LoVo (cell line): ENCODE results near the gene METTL9.
"Not testable (repeated sequence)": the region's sequence is repeated elsewhere in the genome, so short reads cannot be mapped to it uniquely, and the experiment has no call there.

ENCODE experiments used
- DNase-seq: peaks from one replicate; pipeline ENCODE4 v3.0.0-alpha.2; 2016; ENCODE audit warnings: low spot score

Gene METTL9

GRCh38 chr16:21663889-21664647, 64.7 kb downstream of the METTL9 start, which contains the start of gene OTOA:
Gene OTOA (plus strand): TSS chr16:21663968. CDS start chr16:21678515, 14,547 bp downstream.
- no peak for DNase-seq

GRCh38 chr16:21664801-21665492, 65.6 kb downstream of the METTL9 start:
- no peak for DNase-seq

- no peak for DNase-seq
These were observed 67.4 kb downstream of the METTL9 start for GRCh38 chr16:21666772-21667171.

- no peak for DNase-seq
These were observed 68.2 kb downstream of the METTL9 start for GRCh38 chr16:21667575-21667974.

DNA sequence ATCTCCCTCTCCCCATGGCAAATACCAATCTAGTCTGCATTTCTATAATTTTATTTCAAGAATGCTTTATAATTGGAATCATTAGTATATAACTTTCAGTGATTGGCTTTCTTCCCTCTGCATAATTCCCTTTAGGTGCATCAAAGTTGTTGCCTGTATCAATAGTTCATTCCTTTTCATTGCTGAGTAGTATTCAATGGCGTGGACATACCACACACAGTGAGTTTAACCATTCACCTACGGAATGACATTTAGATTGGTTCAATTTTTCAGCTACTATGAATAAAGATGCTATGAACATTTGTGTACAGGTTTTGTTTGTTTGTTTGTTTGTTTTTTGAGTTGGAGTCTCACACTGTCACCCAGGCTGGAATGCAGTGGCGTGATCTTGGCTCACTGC, 74.1 kb downstream of the METTL9 start:
- no peak for DNase-seq

- DNase-seq = not testable (repeated sequence)
These were observed 75.1 kb downstream of the METTL9 start for GRCh38 chr16:21674456-21674855.

GRCh38 chr16:21680714-21681113, 81.3 kb downstream of the METTL9 start:
- not testable (repeated sequence) for DNase-seq

DNA sequence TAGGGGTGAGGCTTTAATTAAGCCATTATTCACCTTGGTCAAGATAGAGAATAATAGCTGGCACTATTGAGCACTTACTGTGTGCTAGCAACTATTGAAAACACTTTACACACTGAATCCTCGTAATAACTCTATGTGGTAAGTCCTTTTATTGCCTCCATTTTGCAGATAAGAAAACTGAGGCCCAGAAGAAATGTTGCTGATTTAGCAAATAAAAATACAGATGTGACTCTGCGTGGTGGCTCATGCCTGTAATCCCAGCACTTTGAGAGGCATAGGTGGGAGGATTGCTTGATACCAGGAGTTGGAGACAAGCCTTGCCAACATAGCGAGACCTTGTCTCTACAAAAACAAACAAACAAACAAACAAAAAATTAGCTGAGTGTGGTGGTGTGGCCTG, 83.8 kb downstream of the METTL9 start:
- DNase-seq = no peak

DNA sequence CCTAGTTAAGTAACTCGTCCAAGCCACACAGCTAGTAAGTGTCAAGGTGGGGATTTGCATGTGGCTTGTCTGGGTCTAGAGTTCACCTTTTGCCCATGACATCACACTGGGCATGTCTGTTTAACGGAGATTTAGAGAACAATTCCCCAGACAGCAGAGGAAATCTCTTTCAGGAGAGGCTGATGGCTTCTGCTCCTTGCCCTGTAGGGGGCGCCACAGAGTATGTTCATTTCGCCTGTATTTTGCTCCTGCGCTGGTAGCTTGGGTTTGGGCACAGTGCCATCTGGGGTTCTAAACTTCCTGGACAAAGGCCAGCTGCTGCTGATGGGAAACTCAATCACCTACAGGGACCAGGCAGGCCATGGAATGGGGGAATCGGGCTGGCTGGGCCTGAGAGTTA, 84.8 kb downstream of the METTL9 start:
- no peak for DNase-seq

GRCh38 chr16:21685034-21685455, 85.7 kb downstream of the METTL9 start:
- no peak for DNase-seq

- DNase-seq = no peak
These were observed 89.7 kb downstream of the METTL9 start for GRCh38 chr16:21689107-21689506.

- not testable (repeated sequence) for DNase-seq
These were observed 91.6 kb downstream of the METTL9 start for GRCh38 chr16:21690967-21691366.

DNA sequence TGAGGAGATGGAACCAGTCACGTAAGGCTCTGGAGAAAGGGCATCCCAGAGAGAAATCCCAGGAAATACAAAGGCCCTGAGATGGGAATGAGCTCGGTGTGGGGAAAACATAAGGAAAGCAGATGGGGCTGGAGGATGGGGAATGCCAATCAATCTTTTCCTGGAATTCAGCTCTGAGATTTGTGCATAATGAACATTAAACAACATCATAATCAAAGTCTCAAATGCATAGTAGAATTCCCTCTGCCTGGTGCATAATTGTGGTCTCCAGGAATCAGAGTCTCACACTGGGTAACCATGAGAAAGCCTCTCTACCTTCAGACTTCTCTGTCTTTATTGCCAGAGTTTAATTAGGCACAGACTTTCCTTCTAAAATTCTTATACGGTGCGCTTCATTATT, 95.2 kb downstream of the METTL9 start:
- DNase-seq = no peak

GRCh38 chr16:21697032-21697431, 97.7 kb downstream of the METTL9 start:
- no peak for DNase-seq

DNA sequence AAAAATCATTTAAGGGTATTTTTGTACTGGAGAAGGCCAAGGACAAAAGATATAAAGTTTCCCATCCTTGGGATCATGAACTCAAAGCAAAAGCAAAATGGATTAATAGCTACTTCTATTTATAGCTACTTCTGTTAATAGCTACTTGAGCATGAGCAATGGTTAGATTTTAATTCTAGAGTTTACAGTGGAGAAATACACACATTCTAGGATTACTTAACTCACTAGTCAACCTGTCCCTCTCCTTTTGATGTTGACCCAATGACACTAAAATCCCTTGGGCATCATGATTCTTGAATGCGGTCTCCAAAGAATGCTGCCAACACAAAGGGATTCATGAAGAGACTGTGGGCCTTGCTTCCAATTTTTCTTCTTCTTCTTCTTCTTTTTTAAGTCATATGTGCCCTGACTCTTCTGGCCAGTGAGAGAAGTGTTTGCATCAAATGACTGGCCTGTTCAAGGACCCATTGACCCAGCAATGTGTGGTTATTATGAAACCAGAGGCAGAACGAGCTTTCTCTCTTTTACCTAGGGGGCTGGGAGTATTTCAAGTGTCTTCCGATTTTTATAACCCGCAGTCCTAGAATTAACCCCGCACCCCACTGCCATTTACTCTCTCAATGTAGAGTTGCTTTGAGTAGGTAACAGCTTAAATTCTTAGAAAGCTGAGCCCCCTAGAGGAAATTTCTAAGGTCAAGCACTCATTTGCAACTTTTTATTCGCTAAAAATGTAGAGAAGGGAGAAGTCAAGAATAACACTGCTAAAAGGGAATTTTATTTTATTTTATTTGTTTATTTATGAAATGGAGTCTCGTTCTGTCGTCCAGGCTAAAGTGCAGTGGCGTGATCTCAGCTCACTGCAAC, 99.0 kb downstream of the METTL9 start:
- DNase-seq = no peak

- no peak for DNase-seq
These were observed 101.9 kb downstream of the METTL9 start for GRCh38 chr16:21701271-21701670.

- DNase-seq = no peak
These were observed 102.9 kb downstream of the METTL9 start for GRCh38 chr16:21702276-21702675.

- DNase-seq = no peak
These were observed 103.8 kb downstream of the METTL9 start for GRCh38 chr16:21703156-21703555.

DNA sequence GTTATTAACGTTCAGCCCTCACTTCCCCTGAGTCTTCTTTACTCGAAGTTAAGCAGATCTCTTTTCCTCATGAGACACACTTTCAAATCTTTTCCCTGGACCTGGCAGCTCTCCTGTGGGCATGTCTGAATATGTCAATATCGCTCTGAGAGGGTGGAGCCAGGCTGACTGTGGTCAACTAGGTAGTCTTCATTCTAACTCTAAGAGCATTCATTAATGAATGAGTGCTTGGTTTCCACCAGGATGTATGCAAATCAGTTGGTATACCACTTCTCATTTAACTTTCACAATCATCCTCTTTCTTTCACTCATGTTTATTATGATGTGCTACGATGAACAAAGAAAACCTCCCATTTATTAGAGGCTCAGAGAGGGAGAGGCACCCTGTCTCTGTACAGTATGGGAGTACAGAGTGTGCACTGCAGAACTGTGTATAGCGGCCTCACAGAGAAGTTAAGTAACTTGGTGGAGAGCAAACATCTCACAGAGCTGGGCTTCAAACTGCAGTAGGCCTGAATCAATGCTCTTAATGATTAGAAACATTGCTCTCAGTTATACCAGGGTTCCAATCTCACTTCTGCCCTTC, 104.3 kb downstream of the METTL9 start:
- peak; percentile 3 for DNase-seq

DNA sequence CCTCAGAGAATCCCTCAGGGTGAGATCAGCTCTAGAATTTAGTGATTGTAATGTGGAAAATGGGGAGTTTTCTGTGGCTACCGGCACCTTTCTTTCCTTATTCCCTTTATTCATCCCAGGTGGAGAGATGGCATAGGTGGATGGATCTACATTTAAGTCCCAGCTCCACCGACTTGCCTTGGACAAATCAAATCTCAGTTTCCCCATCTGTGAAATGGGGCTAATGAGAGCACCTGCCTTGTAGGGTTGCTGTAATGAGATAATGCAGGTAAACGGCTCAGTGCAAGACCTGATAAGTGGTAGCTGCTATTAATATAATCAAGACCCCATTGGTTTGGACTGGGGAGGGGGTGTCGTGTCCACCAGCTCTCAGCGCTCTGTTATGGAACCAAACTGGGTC, 104.9 kb downstream of the METTL9 start:
- DNase-seq = no peak

DNA sequence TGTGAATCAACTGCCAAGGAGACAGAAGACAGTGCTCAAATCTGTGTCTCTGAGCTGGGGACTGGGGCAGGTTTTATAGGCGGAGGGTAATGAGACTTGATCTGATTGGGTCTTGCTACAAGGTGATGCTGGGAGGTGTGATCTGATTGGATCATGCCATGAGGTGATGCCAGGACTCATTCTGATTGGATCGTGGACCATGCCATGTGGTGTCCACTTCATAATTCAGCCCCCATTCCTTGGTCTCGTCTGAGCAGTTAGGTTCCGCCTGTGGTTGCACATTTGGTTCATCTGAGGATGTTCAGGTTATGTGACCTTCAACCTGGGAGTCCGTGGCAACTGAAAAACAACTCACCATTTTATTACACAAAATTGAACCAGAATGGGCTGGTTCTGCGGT, 105.4 kb downstream of the METTL9 start:
- DNase-seq = no peak
